Astrocyte (in vitro differentiated cells and primary cell): ENCODE data around the gene H2BK1. TPM values are rescaled to one million over a fixed set of nuclear protein-coding genes. Genes with fewer than 3 reads are reported as not detected.

Source experiments
- DNase-seq: peaks from one replicate; pipeline ENCODE4 v3.0.0-alpha.2; 2010; ENCODE audit warnings: low read depth
- FAIRE-seq: peaks from 2 replicates; lab custom pipeline; 2011; peaks lifted over from hg19 to GRCh38; lab: Jason Lieb, UNC
- H2AFZ ChIP-seq: 2 replicates; pipeline ENCODE4 v1.6.0; 2012; ENCODE audit warnings: low read depth, low read length, inconsistent platforms
- H3K27ac ChIP-seq: 2 replicates; pipeline ENCODE4 v1.5.1; 2011; ENCODE audit warnings: low read depth, low read length, inconsistent platforms
- H3K27me3 ChIP-seq: 2 replicates; pipeline ENCODE4 v1.6.0; 2011; ENCODE audit warnings: low read length, inconsistent platforms; ENCODE audit not compliant: insufficient read depth
- H3K36me3 ChIP-seq: 2 replicates; pipeline ENCODE4 v1.5.1; 2011; ENCODE audit warnings: low read length, inconsistent platforms; ENCODE audit not compliant: insufficient read depth
- H3K4me1 ChIP-seq: 2 replicates; pipeline ENCODE4 v1.5.1; 2011; ENCODE audit warnings: low read length, inconsistent platforms; ENCODE audit not compliant: insufficient read depth
- H3K4me2 ChIP-seq: 2 replicates; pipeline ENCODE4 v1.6.0; 2012; ENCODE audit warnings: low read length, inconsistent platforms
- H3K4me3 ChIP-seq: 2 replicates; pipeline ENCODE4 v1.5.1; 2011; ENCODE audit warnings: low read depth, mild to moderate bottlenecking, low read length, inconsistent platforms; ENCODE audit not compliant: insufficient read depth
- H3K79me2 ChIP-seq: 2 replicates; pipeline ENCODE4 v1.6.0; 2012; ENCODE audit warnings: mild to moderate bottlenecking, low read length, inconsistent platforms; ENCODE audit not compliant: insufficient read depth
- H3K9ac ChIP-seq: 2 replicates; pipeline ENCODE4 v1.6.0; 2012; ENCODE audit warnings: mild to moderate bottlenecking, low read length, inconsistent platforms
- H3K9me3 ChIP-seq: 2 replicates; pipeline ENCODE4 v1.5.1; 2012; ENCODE audit warnings: low read depth, mild to moderate bottlenecking, low read length, inconsistent platforms; ENCODE audit not compliant: insufficient read depth
- H4K20me1 ChIP-seq: 2 replicates; pipeline ENCODE4 v1.6.0; 2012; ENCODE audit warnings: low read length, inconsistent platforms; ENCODE audit not compliant: insufficient read depth
- H3K27ac Mint-ChIP-seq: one replicate; pipeline ENCODE4 v1.8.0; 2021; ENCODE audit warnings: mild to moderate bottlenecking, mixed read lengths; ENCODE audit not compliant: unreplicated experiment
- H3K27me3 Mint-ChIP-seq: one replicate; pipeline ENCODE4 v1.8.0; 2021; ENCODE audit warnings: low read depth, mixed read lengths; ENCODE audit not compliant: unreplicated experiment
- H3K36me3 Mint-ChIP-seq: one replicate; pipeline ENCODE4 v1.8.0; 2021; ENCODE audit warnings: low read depth, mixed read lengths; ENCODE audit not compliant: unreplicated experiment
- H3K4me1 Mint-ChIP-seq: one replicate; pipeline ENCODE4 v1.8.0; 2021; ENCODE audit warnings: low read depth, mixed read lengths; ENCODE audit not compliant: unreplicated experiment
- H3K4me3 Mint-ChIP-seq: one replicate; pipeline ENCODE4 v1.8.0; 2021; ENCODE audit warnings: mild to moderate bottlenecking, moderate library complexity, mixed read lengths; ENCODE audit not compliant: unreplicated experiment
- H3K9me3 Mint-ChIP-seq: one replicate; pipeline ENCODE4 v1.8.0; 2021; ENCODE audit warnings: mild to moderate bottlenecking, mixed read lengths; ENCODE audit not compliant: unreplicated experiment
- CTCF ChIP-seq: IDR thresholded peaks from 2 replicates; pipeline ENCODE4 v1.5.1; 2011; ENCODE audit warnings: low read depth, mild to moderate bottlenecking, inconsistent platforms, low read length, moderate library complexity; ENCODE audit not compliant: insufficient read depth
- EZH2 ChIP-seq: IDR thresholded peaks from 2 replicates; pipeline ENCODE4 v1.6.1; 2012; ENCODE audit warnings: mild to moderate bottlenecking, low read length, inconsistent platforms; ENCODE audit not compliant: insufficient read depth
- total RNA-seq: library from RNA; stranded (reverse); gene quantifications from 2 replicates; pipeline ENCODE4 v1.2.1, GENCODE V29; 2021

H2BK1 gene
- total RNA-seq, 1 donor from 2014 or later = not detected

DNA sequence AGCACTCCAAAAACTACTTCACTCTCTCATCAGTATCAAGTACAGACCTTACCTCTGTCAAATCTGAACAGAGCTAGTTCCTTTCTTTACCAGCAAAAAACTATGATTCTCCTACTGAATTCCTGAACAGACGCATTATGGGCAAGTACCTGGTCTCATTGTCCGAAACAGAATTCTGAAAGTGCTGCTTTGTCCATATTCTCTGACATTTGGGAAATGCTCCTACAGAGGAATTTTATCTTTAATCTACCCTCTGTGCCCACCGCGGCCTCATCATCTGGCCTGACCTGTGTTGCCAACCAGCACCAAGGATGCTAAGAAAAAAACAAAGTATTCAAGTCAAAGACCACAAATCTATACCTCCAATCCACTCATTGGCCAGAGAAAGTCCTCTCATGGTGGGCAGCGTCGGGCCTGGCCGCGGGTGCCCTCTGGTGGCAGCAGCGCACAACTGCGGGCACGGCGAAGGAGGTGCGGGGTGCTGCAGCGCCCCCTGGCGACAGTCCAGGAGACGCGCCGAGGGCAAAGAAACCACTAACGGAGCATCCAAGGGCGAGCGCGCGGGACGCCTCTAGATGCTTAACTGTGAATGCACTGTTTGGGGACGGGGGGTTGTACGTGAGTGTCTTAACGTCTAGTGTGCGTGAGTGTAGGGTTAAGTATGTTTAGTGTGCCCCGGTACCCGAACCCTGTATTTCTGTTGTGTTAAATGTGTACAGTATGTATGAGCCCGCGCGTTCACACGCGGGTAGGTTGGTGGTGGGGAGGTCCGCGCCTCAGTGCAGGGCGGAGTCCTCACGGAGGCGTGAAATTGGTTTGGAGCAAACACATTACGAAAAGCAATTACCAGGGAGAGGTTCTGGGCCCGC, 37.8 kb downstream of the H2BK1 start:
- no peak overlapping the region for H3K27ac ChIP-seq

GRCh38 chr7:151168787-151169162, 41.5 kb downstream of the H2BK1 start:
- H3K4me2 ChIP-seq = no peak overlapping the region
- no peak overlapping the region for H3K9ac ChIP-seq

More for the DNA sequence above, 37.8 kb downstream of the H2BK1 start:
- Mint-ChIP-seq H3K27ac (peak overlapping the region; percentile 30), H3K36me3 (no peaks in the 10 kb centered on the region), H3K4me3 (no peak overlapping the region), H3K9me3 (peaks cover 7% of the 10 kb centered on the region), H3K4me1 (peaks cover 3% of the 10 kb centered on the region), H3K27me3 (peaks cover 82% of the 10 kb centered on the region)
- no peaks in the 10 kb centered on the region for H3K79me2 ChIP-seq
- DNase-seq = peak; percentile 9
- no peaks in the 10 kb centered on the region for H3K9me3 ChIP-seq
- H3K36me3 ChIP-seq = no peaks in the 10 kb centered on the region
- H2AFZ ChIP-seq = no peak overlapping the region
- H3K27me3 ChIP-seq = peaks cover 46% of the 10 kb centered on the region
- TF ChIP-seq CTCF (peak; percentile 100), EZH2 (no peak)
- H4K20me1 ChIP-seq = peaks cover 6% of the 10 kb centered on the region
- H3K4me3 ChIP-seq = no peak overlapping the region
- no peak overlapping the region for H3K4me2 ChIP-seq
- H3K9ac ChIP-seq = no peak overlapping the region
- FAIRE-seq = no peak
- H3K4me1 ChIP-seq = no peaks in the 10 kb centered on the region

More at GRCh38 chr7:151168787-151169162, 41.5 kb downstream of the H2BK1 start:
- H3K27me3 Mint-ChIP-seq = peaks cover 53% of the 10 kb centered on the region
- Histone ChIP-seq H2AFZ (no peak overlapping the region), H3K79me2 (no peaks in the 10 kb centered on the region), H3K27ac (no peak overlapping the region), H3K4me1 (peaks cover 3% of the 10 kb centered on the region), H3K4me3 (no peak overlapping the region), H3K27me3 (peaks cover 73% of the 10 kb centered on the region), H4K20me1 (peaks cover 6% of the 10 kb centered on the region), H3K36me3 (no peaks in the 10 kb centered on the region), H3K9me3 (no peaks in the 10 kb centered on the region)
- no peak for FAIRE-seq
- TF ChIP-seq EZH2 (no peak), CTCF (no peak)
- H3K36me3 Mint-ChIP-seq = no peaks in the 10 kb centered on the region
- DNase-seq = no peak
- H3K27ac Mint-ChIP-seq = no peak overlapping the region
- peak overlapping the region; percentile 74 for H3K4me3 Mint-ChIP-seq
- H3K4me1 Mint-ChIP-seq = peaks cover 3% of the 10 kb centered on the region
- H3K9me3 Mint-ChIP-seq = peaks cover 5% of the 10 kb centered on the region
